ENCODE data around the gene TRIM58.

TRIM58 gene

DNA sequence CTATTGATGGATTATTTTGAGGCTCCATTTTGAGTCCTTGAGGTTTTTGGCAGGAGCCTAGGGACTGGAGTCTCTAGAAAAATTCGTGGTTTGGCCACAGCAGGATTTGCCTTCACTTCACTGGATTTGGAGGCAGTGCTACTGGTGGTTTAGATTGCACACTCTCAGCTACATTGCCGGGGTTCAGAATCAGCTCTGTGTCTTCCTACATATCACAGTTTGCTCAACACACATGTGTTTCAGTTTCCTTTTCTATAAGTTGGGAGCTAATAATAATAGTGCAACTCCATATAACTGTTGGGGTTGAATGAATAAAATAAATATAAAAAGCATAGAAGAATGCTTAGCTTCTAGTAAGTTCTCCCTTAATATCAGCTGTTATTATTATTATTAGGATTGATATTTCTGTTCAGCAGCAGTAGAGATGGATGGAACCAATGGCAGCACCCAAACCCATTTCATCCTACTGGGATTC lies 38.2 kb downstream of the TRIM58 start, which contains the start of gene OR2W3:
OR2W3 (plus strand) TSS at position 425 of the 475 bp plus-strand sequence; CDS start at position 425, 0 bp downstream.
- DNase-seq (ENCODE audit: low spot score): no peak

DNA sequence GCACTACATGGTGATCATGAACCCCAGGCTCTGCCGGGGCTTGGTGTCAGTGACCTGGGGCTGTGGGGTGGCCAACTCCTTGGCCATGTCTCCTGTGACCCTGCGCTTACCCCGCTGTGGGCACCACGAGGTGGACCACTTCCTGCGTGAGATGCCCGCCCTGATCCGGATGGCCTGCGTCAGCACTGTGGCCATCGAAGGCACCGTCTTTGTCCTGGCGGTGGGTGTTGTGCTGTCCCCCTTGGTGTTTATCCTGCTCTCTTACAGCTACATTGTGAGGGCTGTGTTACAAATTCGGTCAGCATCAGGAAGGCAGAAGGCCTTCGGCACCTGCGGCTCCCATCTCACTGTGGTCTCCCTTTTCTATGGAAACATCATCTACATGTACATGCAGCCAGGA lies 39.0 kb downstream of the TRIM58 start:
- DNase-seq (ENCODE audit: low spot score): no peak

DNA sequence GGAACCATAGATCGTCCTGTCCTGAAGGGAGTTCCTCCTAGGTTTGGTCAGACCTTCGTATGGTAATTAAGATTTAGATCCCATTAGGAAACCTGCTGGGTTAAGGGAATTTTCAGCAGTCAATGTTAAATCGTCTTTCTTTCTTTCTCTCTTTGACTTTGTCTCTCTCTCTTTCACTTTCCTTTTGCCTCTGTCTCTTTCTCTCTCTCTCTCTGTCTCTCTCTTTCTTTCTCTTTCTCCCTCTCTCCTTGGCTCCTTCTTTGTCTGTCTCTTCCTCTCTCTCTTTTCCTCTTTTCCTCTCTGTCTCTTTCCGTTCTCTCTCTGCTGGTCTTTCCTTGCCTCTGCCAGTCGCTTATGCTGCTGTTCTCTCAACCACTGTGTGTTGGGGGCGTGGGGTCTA lies 47.1 kb downstream of the TRIM58 start:
- DNase-seq (ENCODE audit: low spot score): no peak

DNA sequence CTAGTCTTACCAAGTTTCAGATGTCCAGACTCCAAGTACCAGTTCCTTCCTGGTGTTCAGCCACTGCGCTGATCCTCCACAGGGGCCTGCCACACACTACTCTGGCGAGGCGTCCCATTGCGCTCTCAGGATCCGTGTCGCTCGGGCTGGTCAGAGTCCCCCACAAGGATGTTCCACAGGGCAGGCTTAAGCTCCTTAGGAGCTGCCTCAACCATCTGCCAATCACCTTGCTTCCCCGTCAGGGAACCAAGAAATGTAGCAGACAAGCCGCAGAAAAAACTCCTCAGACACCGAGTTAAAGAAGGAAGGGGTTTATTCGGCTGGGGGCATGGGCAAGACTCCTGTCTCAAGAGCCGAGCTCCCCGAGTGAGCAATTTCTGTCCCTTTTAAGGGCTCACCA lies 48.2 kb downstream of the TRIM58 start:
- DNase-seq (ENCODE audit: low spot score): no peak

DNA sequence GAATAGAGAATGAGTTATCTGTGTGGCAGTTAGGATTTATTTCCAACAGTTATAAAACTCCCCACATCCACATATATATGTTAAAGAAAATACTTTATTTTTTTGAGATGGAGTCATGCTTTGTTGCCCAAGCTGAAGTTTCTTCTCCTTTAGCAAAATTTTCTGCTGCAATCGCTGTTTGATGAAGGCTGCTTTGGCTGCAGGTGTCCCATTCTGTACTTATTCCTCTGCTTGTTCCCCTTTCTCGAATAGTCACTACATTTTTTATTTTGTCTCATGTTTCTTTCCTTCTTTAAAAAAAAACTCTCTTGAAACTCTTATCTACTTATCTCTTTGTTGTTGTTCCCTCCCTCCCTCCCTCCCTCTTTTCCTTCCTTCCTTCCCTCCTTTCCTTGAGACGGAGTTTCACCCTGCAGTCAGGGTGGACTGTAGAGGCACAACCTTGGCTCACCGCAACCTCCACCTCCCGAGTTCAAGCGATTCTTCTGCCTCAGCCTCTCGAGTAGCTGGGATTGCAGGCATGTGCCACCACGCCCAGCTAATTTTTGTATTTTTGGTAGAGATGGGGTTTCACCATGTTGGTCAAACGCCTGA lies 49.0 kb downstream of the TRIM58 start:
- DNase-seq (ENCODE audit: low spot score): no peak

DNA sequence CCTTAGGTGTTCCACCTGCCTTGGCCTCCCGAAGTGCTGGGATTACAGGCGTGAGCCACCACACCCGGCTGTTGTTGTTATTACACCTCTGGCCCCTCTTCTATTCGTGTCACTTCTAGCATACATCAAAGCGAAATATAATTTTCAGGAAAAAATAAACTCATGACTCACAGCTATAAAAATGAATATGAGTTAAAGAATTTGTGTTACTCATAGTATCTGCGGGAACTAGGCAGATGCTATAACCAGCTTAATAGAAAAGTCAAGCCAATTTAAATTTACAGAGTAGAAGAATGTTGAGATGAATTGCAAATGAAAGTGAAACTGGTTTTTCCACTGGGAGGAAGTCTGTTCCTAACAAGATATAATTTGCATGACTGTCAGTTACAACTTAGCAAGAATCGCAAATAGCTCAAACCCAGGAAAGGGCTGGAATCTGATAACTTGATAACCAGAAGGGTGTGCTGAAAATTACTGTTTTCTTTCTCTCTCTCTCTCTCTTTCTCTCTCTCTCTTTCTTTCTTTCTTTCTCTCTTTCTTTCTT lies 49.6 kb downstream of the TRIM58 start:
- peak; percentile 19 for DNase-seq (ENCODE audit: low spot score)

DNA sequence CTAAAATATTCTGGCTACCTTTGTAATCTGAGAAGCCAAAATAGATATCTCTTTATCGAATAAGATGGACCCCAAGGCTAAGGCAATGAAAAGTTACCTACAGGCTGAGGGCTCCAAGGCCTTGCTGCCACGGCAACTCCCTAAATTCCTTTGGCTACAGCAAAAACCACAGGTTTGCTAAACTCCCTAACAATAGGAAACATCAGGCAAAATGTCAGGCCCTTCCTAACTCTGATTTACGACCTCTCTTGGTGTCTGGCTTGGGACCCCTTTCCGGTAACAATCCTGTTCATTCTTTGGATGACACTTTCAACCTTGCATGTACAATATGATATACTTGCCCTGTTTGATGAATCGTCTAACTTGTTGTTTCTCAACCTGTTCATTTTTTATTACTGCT lies 51.8 kb downstream of the TRIM58 start:
- DNase-seq (ENCODE audit: low spot score): no peak

DNA sequence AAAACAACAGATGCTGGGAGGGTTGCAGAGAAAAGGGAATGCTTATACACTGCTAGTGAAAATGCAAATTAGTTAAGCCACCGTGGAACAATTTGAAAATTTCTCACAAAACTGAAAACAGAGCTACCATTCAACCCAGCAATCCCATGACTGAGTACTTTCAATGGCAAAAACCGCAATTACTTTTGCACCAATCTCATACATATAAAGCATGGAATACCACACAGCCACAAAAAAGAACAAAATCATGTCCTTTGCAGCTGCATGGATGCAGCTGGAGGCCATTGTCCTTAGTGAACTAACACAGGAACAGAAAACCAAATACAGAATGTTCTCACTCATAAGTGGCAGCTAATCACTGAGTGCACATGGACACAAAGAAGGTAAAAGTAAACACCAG lies 56.8 kb downstream of the TRIM58 start:
- DNase-seq (ENCODE audit: low spot score): no peak

DNA sequence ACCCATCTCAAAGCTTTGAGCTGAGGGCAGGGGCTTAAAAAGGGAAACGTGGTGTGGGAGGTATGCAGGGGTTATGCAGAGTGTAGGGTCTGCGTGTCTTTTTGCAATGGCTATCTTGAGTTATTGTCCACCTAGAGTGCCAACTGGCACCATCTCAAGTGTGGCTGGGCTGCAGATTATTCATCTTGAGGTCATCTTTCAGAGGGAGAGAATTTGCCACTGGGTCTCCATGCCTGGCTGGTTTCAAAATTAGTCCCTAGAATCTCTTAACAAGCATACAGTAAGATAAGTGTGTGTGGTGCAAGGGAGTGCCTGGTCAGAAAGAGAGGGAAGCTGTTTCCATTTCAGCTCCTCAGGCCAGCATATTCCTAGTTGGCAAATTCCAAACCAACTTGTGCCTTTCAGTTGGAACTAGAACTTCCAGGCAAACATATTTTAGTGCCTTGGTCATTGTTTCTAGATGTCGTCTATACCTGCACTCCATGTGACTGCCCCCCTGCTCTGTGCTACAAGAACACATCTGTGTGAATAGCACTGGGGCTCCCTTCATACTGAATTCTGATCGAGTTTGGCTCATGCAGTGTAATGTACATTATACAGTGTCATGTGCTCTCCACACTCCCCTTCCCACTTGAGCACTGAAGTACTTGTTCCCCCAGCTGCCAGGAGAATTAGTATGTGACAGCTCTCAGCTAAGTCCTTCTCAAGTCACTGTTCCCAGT lies 58.1 kb downstream of the TRIM58 start:
- no peak for DNase-seq (ENCODE audit: low spot score)

DNA sequence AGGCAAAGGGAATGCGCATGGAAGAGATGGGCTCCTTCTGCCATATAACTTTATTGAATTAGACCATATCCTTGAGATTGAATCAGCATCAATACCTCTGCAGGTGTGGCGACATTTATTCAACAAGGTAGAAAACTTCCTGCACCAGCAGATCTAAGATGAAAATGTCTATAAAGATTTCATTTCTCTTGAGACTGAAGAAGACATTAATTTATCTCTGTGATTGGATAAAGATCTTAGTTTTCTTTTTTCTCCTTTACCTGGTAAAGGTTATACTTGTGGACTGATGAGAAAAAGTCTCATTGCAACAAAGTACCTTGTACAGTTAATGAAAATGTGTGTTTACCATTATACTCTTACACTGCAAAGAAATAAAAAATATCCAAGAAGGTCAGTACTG lies 63.0 kb downstream of the TRIM58 start, which contains the start of gene OR2T8:
OR2T8 (plus strand) TSS at position 301 of the 400 bp plus-strand sequence. CDS start 766 bp downstream, outside the sequence.
- DNase-seq (ENCODE audit: low spot score): no peak

DNA sequence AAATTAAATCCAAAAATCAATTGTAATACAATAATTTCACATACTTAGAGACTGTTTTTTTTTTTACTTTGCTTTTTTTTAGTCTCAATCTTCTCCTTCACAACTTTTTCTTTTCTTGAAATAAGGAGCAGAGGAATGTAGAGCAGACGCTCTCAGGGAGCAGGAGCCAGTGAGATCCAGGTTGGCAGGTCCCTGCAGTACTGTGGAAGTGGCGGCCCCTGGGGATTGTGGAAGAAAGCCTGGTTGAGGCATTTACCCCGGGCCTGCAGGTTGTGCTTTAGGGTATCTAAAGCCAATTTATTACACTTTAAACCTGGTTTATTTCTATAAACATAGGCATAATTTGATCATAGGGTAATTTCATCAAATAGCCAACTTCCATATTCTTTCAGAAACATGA lies 67.0 kb downstream of the TRIM58 start:
- DNase-seq (ENCODE audit: low spot score): no peak

DNA sequence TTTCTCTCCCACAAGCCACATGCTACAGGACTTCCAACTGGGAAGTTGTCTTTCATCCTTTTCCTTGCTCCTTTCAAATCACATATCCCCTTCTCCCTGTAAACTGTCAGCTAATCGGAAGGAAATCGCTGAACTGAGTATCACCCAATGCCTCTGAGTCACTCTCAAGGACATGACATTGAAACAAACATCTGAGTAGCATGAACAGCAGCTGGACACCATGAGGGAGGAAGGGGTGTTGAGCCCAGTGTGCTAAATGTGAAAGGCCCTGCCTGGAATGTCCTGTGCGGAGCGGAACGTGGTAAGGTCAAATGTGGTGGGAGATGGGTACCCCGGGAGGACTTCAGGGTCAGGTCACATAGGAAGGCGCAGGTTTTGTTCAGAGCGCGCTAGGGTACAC lies 67.9 kb downstream of the TRIM58 start, which contains the start of gene OR2AJ1:
OR2AJ1 (plus strand) TSS at position 22 of the 400 bp plus-strand sequence. CDS start 8,880 bp downstream, outside the sequence.
- DNase-seq (ENCODE audit: low spot score): no peak

Data from Ammon's horn (tissue), 1 donor.